GM19455 (cell line): ENCODE measurements around the gene OGDH.

Experiments used
- ATAC-seq: cut with Tn5 transposase; IDR thresholded peaks from one replicate; pipeline ENCODE4 v1.9.1; 2021; ENCODE audit not compliant: unreplicated experiment

The OGDH gene

DNA sequence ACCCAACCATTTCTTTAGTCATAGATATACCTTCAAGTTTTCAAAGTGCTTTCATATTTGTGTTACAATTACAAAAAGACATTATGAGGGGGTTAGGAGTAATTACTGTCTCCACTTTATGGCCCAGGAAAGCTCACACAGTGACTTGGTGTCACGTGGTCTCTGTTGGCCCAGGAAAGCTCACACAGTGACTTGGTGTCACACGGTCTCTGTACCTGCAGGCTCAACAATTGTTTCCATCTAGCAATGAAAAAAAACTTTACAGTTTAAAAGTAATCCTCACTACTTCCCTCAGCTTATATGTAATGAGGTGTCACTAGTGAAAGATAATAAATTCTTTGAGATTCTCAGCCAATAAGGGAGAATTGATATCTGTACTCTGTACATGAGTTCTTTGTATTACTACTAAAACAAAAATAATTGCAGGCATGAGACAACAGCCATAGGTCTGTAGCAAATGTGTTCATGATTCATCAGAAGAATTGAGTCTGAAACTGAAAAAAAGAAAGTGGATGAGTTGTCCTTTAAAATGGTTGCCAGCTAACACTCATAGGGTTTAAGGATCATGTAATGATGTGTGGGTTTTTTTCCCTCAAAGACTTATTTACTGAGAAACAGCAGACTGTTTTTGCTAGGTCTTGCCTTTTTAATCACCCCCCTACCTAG is 10.9 kb downstream of the OGDH start:
- ATAC-seq: no peak

GRCh38 chr7:44618045-44618444 is 11.6 kb downstream of the OGDH start:
- ATAC-seq: no peak

GRCh38 chr7:44618753-44619152 is 12.3 kb downstream of the OGDH start:
- ATAC-seq: no peak

GRCh38 chr7:44621034-44621749 is 14.8 kb downstream of the OGDH start:
- no peak for ATAC-seq

DNA sequence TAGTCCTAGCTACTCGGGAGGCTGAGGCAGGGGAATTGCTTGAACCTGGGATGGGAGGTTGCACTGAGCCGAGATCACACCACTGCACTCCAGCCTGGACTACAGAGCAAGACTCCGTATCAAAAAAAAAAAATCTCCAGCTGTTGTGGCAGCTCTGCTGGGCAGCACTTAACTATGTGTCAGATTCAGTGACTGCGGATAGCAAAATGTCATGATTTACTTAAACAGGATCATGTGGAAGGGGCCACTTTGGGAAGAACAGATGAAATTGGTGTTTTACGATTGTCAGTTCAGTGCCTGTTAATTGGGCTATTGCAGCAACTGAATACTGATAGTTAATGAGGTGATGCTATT is 15.3 kb downstream of the OGDH start:
- no peak for ATAC-seq

GRCh38 chr7:44622342-44623151 is 16.1 kb downstream of the OGDH start:
- peak; percentile 82 for ATAC-seq

GRCh38 chr7:44624318-44624717 is 17.9 kb downstream of the OGDH start:
- ATAC-seq: no peak

DNA sequence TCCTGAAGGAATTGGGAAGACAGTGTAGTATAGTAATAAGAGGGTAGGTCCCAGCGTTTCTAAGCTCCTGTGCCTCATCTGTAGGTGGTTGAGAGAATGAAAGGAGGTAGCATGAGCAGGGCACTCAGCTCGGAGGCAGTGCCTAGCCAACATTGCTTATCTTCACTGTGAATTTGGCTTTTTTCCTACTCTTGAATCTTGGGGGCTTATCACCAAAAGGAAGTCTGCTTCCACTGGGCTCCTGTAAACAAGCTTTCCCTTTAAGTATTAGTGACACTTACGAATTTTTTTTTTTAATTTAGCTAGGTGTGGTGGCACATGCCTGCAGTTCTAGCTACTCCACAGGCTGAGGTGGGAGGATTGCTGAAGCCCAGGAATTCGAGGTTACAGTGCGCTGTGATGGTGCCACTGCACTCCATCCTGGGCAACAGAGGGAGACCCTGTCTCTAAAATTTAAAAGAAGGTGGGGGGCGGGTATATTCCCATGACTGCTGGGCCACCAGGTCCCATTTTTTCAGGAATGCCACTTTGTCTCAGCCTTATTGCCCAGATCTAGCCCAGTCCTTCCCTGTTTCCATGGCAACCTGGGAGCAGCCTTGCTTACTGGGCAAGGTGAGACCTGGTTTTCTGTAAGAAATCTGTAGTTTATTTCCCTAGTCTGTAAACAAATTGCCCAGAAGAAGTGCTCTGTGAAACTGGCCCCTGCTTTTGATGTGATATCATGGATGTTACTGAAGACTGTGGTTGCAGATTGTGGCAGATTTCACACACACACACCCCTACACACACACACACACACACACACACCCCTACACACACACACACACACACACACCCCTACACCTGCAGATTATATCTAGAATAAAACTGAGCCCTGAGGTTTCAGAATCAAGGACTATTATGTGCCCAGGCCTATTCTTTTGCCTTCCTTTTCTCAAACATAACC is 19.4 kb downstream of the OGDH start:
- ATAC-seq: no peak

DNA sequence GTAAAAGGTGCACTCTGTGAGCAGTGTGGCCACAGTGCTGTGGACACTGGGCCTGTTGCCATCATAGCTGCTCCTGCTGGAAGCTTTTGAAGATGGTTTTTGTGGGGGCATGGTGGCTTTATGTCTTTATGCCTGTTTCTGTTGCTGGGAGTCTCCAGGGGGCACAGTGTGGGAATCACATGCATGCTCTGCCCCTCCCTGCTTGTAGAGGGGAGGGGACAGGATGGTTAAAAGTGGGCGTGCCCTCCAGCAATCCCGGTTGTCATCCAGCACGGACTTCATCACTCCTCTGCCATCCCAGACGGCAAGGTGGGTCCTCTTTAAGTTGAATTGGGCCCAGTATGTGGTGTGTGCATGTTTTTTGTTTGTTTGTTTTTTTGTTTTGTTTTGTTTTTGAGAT is 20.2 kb downstream of the OGDH start:
- no peak for ATAC-seq

DNA sequence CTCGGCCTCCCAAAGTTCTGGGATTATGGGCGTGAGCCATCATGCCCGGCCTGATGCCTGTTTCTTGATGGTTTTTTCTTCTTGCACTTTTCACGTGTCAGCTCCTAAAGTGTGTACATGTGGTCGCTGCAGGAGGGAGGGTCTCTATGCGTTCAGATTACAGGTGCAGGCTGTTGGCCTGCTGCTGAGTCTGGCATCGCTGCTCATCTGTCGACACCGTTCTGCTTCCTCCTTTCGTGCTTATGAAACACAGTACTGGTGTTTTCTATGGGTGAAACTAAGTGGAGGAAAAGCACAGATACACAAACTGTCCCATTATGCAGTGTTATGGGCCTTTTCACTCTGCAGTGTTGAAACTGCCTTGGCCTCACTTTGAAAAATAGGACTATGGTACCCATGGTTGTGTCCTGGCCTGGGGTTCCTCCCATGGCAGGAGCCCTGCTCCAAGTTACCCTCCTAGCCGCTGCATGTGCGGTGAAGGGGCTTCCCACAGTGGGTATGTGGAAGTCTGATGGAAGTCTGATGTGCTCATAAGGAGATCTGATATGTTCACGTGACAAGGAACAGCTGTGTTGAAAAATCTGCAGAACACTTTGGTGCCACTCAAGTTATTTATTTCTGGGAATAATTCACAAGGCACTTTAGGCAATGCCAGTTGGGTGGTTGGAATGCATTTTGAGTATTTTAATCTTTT is 23.5 kb downstream of the OGDH start:
- no peak for ATAC-seq

DNA sequence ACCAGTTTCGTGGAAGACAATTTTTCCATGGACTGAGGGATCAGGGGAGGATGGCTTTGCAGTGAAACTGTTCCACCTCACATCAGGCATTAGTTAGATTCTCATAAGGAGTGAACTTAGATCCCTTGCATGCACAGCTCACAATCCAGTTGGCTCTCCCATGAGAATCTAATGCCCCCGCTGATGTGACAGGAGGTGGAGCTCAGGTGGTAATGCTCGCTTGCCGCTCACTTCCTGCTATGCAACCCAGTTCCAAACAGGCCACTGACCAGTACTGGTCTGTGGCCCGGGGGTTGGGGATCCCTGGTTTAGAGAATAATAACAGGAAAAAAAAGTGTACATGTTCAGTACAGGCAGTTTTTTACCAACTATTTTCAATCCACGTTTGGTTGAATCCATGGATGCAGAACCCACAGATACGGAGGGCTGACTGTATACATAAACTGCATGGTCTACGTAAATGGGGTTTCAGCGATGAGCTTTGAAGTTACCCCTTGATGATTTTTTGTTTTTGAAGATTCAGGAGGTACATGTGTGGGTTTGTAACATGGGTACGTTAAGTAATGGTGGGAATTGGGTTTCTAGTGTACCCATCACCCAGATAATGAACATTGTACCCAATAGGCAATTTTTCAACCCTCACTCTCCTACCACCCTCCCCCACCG is 24.5 kb downstream of the OGDH start:
- ATAC-seq: no peak

GRCh38 chr7:44631458-44632115 is 25.2 kb downstream of the OGDH start:
- no peak for ATAC-seq

- no peak for ATAC-seq
Observed at GRCh38 chr7:44632196-44632595, 25.8 kb downstream of the OGDH start.

DNA sequence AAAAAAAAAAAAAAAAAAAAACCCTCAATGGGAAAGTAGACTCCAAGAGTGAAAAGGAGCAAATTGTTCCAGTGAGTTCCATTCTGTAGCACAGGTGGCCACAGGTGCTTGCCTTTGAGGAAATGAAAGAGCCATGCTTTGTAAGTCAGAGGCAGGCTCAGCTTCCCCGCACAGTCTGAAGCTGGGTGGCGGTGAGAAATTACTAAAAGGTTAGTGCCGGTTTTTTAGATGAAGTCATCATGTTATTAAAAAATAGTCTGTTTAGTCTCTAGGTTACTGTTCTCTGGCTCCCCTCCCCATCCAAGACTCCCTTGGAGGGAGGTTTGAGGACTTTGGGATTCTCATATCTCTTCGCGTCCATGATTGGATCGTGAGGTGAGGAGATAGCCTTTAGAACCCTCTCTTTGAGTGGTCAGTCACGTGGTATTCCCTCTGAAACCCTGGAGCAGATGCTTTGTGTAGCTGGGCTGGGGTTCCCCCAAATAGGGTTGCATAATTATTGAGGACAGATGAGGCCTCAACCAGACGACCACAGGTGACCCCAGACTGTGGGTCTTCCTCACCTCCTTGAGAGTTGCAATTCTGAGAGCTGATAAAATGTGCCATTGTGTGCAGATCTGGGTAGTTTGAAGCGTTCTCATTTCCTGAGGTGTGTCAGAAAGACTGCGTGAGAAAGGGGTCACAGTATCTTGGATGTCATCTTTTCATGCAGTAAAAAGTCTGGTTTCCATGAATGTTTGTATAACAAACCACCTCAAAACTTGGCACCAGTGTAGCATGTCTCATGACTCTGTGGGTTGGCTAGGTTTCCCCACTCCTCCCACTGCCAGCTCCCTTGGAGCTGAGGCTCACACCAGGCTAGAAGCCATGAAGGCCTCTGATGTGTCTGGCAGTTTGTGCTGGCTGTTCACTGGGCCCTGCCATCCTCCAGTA is 27.1 kb downstream of the OGDH start:
- peak; percentile 60 for ATAC-seq

DNA sequence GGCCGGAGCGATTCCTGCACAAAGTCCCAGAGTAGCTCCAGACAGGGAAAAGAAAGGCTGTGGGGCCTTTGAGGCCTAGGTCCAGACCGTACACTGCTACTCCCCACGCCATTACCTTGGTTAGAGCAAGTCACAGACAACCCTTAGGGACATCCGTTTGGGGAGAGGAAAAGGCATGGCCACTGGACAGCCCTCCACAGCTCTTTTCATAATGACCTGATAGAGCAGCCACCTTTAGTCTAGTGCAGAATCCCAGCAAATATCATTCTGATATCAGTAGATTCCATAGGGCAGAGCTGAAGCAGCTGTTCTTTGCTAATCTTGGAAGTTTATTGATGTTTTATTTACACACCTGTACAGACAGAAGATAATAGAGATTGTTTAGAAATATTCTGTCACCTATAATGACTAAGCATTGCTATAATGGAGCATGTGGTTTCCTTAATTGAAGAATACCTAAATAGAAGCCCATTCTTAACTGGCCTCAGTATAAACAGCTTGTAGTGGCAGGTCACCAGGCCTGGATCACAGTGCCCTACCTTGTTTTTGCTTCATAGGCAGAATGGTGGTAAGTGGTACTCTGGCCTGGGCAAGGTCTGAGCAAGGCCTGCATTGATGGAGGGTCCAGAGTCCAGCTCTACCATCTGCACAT is 27.9 kb downstream of the OGDH start:
- ATAC-seq: no peak

DNA sequence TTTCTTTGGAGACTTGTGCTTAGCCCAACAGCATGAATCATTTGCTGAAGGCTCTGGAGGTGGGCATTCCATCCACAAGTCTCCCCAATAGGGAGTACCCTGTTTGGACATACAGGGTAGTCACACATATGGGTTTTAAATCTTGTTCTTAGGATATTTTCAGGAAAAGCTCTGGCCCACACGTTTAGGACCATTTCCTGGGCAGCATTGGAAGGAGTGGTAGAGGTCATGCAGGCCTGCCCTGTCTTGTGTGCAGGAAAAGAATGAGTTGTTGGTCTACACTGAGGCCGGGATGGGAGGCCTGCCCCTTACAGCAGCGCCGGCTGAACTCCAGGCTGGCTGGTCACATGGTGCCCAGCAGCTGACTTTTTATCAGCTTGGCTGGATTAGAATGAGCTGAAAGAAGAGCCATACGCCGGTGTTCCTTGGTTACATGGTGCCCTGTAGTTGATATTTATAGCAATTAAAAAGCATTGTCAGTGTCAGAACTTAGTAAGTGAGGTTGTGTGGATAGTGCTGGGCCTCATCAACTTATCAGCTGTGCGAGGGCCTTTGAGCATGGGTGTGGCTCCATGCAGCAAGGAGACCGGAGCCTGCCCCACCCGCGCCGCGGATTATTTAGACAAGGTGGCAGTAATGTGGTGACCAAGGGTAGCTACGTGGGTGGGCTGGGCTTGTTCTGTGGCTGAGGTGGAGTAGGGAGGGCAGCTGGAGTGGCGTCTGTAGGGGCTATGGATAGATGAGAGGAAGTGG is 28.6 kb downstream of the OGDH start:
- no peak for ATAC-seq

- no peak for ATAC-seq
Observed at GRCh38 chr7:44636041-44636584, 29.7 kb downstream of the OGDH start.
